Measurements from ENCODE around the gene ARSB.

ARSB gene

GRCh38 chr5:78929833-78930232, 55.3 kb downstream of the ARSB start:
- H3K4me1 ChIP-seq (ENCODE audit: control insufficient read depth, insufficient read depth, low read depth, low read length): peaks cover 9% of the 10 kb centered on the region
- H3K36me3 ChIP-seq (ENCODE audit: control insufficient read depth in 1 of 2, insufficient read depth in 2 of 2, low read depth in 1 of 2, low read length in 2 of 2): no peaks in the 10 kb centered on the region
- no peak overlapping the region for H2AFZ ChIP-seq (ENCODE audit: low read depth, low read length)
- H2BK12ac ChIP-seq (ENCODE audit: low read length in 2 of 2): no peak overlapping the region
- H2BK15ac ChIP-seq (ENCODE audit: low read depth, poor library complexity, severe bottlenecking): no peak overlapping the region
- H3K27ac ChIP-seq (ENCODE audit: low read length, poor library complexity, severe bottlenecking): no peak overlapping the region
- DNase-seq: no peak
- H2AK5ac ChIP-seq (ENCODE audit: low read length, severe bottlenecking): no peak overlapping the region
- H3K23ac ChIP-seq (ENCODE audit: low read length in 2 of 2): no peak overlapping the region
- H3K27me3 ChIP-seq (ENCODE audit: control insufficient read depth in 1 of 2, insufficient read depth in 1 of 2, low read length in 2 of 2): no peaks in the 10 kb centered on the region
- no peak overlapping the region for H3K9ac ChIP-seq (ENCODE audit: low read length)
- H2BK120ac ChIP-seq (ENCODE audit: low read depth, low read length): no peak overlapping the region
- no peak overlapping the region for H3K4me2 ChIP-seq (ENCODE audit: low read length, poor library complexity, severe bottlenecking)
- no peak overlapping the region for H4K91ac ChIP-seq (ENCODE audit: low read length)
- no peak overlapping the region for H3K14ac ChIP-seq (ENCODE audit: low read length in 2 of 2)
- 84% methylated on average over 2 of the region's 4 CpGs for WGBS
- no peaks in the 10 kb centered on the region for H3K9me3 ChIP-seq (ENCODE audit: control insufficient read depth, low read length)
- H3K18ac ChIP-seq (ENCODE audit: low read depth in 1 of 2, low read length in 2 of 2): no peak overlapping the region
- H2BK5ac ChIP-seq (ENCODE audit: low read depth, low read length, poor library complexity, severe bottlenecking): no peak overlapping the region
- no peak overlapping the region for H3K4ac ChIP-seq (ENCODE audit: low read depth in 1 of 2, low read length in 2 of 2)
- H3K79me1 ChIP-seq (replicated peaks; ENCODE audit: low read length, poor library complexity, severe bottlenecking): peaks cover 1% of the 10 kb centered on the region
- no peak overlapping the region for H3K4me3 ChIP-seq (ENCODE audit: insufficient read depth in 1 of 2, low read depth in 1 of 2, low read length in 2 of 2)
- no peak overlapping the region for H4K8ac ChIP-seq (ENCODE audit: low read length)

GRCh38 chr5:78927657-78928282, 57.3 kb downstream of the ARSB start:
- Histone ChIP-seq H3K4ac (ENCODE audit: low read depth in 1 of 2, low read length in 2 of 2) (no peak overlapping the region), H3K27ac (ENCODE audit: low read length, poor library complexity, severe bottlenecking) (peak overlapping the region; percentile 80), H3K4me1 (ENCODE audit: control insufficient read depth, insufficient read depth, low read depth, low read length) (peaks cover 9% of the 10 kb centered on the region), H3K9me3 (ENCODE audit: control insufficient read depth, low read length) (no peaks in the 10 kb centered on the region), H2BK5ac (ENCODE audit: low read depth, low read length, poor library complexity, severe bottlenecking) (no peak overlapping the region), H3K14ac (ENCODE audit: low read length in 2 of 2) (no peak overlapping the region), H3K36me3 (ENCODE audit: control insufficient read depth in 1 of 2, insufficient read depth in 2 of 2, low read depth in 1 of 2, low read length in 2 of 2) (no peaks in the 10 kb centered on the region), H2AK5ac (ENCODE audit: low read length, severe bottlenecking) (peak overlapping the region; percentile 77), H3K9ac (ENCODE audit: low read length) (no peak overlapping the region), H3K27me3 (ENCODE audit: control insufficient read depth in 1 of 2, insufficient read depth in 1 of 2, low read length in 2 of 2) (no peaks in the 10 kb centered on the region), H2BK120ac (ENCODE audit: low read depth, low read length) (no peak overlapping the region), H4K8ac (ENCODE audit: low read length) (no peak overlapping the region), H2BK15ac (ENCODE audit: low read depth, poor library complexity, severe bottlenecking) (no peak overlapping the region), H3K4me3 (ENCODE audit: insufficient read depth in 1 of 2, low read depth in 1 of 2, low read length in 2 of 2) (no peak overlapping the region), H3K23ac (ENCODE audit: low read length in 2 of 2) (no peak overlapping the region), H2BK12ac (ENCODE audit: low read length in 2 of 2) (no peak overlapping the region), H3K18ac (ENCODE audit: low read depth in 1 of 2, low read length in 2 of 2) (peak overlapping the region in 1 of 2 experiments; percentile 37), H4K91ac (ENCODE audit: low read length) (peak overlapping the region; percentile 25), H3K4me2 (ENCODE audit: low read length, poor library complexity, severe bottlenecking) (no peak overlapping the region), H2AFZ (ENCODE audit: low read depth, low read length) (no peak overlapping the region), H3K79me1 (replicated peaks; ENCODE audit: low read length, poor library complexity, severe bottlenecking) (peaks cover 3% of the 10 kb centered on the region)
- DNase-seq: peak; percentile 36
- 69% methylated on average over 3 of the region's 3 CpGs for WGBS

GRCh38 chr5:78926252-78926651, 58.9 kb downstream of the ARSB start:
- peaks cover 9% of the 10 kb centered on the region for H3K4me1 ChIP-seq (ENCODE audit: control insufficient read depth, insufficient read depth, low read depth, low read length)
- H3K36me3 ChIP-seq (ENCODE audit: control insufficient read depth in 1 of 2, insufficient read depth in 2 of 2, low read depth in 1 of 2, low read length in 2 of 2): no peaks in the 10 kb centered on the region
- peak overlapping the region; percentile 32 for H2AK5ac ChIP-seq (ENCODE audit: low read length, severe bottlenecking)
- H3K27ac ChIP-seq (ENCODE audit: low read length, poor library complexity, severe bottlenecking): no peak overlapping the region
- H3K27me3 ChIP-seq (ENCODE audit: control insufficient read depth in 1 of 2, insufficient read depth in 1 of 2, low read length in 2 of 2): no peaks in the 10 kb centered on the region
- H3K79me1 ChIP-seq (replicated peaks; ENCODE audit: low read length, poor library complexity, severe bottlenecking): peaks cover 3% of the 10 kb centered on the region
- H3K14ac ChIP-seq (ENCODE audit: low read length in 2 of 2): no peak overlapping the region
- WGBS: 84% methylated on average over 2 of the region's 2 CpGs
- no peak overlapping the region for H3K4me3 ChIP-seq (ENCODE audit: insufficient read depth in 1 of 2, low read depth in 1 of 2, low read length in 2 of 2)
- H3K9me3 ChIP-seq (ENCODE audit: control insufficient read depth, low read length): no peaks in the 10 kb centered on the region
- H2AFZ ChIP-seq (ENCODE audit: low read depth, low read length): no peak overlapping the region
- H2BK15ac ChIP-seq (ENCODE audit: low read depth, poor library complexity, severe bottlenecking): no peak overlapping the region
- no peak overlapping the region for H3K4ac ChIP-seq (ENCODE audit: low read depth in 1 of 2, low read length in 2 of 2)
- no peak overlapping the region for H2BK120ac ChIP-seq (ENCODE audit: low read depth, low read length)
- H4K8ac ChIP-seq (ENCODE audit: low read length): no peak overlapping the region
- no peak overlapping the region for H3K18ac ChIP-seq (ENCODE audit: low read depth in 1 of 2, low read length in 2 of 2)
- H2BK5ac ChIP-seq (ENCODE audit: low read depth, low read length, poor library complexity, severe bottlenecking): no peak overlapping the region
- no peak overlapping the region for H3K9ac ChIP-seq (ENCODE audit: low read length)
- H3K23ac ChIP-seq (ENCODE audit: low read length in 2 of 2): no peak overlapping the region
- no peak overlapping the region for H4K91ac ChIP-seq (ENCODE audit: low read length)
- no peak overlapping the region for H3K4me2 ChIP-seq (ENCODE audit: low read length, poor library complexity, severe bottlenecking)
- H2BK12ac ChIP-seq (ENCODE audit: low read length in 2 of 2): no peak overlapping the region
- DNase-seq: no peak

GRCh38 chr5:78925129-78925876, 59.8 kb downstream of the ARSB start:
- no peak overlapping the region for H4K91ac ChIP-seq (ENCODE audit: low read length)
- no peak overlapping the region for H3K4me2 ChIP-seq (ENCODE audit: low read length, poor library complexity, severe bottlenecking)
- H3K9me3 ChIP-seq (ENCODE audit: control insufficient read depth, low read length): no peaks in the 10 kb centered on the region
- no peak overlapping the region for H2AFZ ChIP-seq (ENCODE audit: low read depth, low read length)
- H3K79me1 ChIP-seq (replicated peaks; ENCODE audit: low read length, poor library complexity, severe bottlenecking): peaks cover 6% of the 10 kb centered on the region
- no peak overlapping the region for H3K27ac ChIP-seq (ENCODE audit: low read length, poor library complexity, severe bottlenecking)
- H2BK5ac ChIP-seq (ENCODE audit: low read depth, low read length, poor library complexity, severe bottlenecking): no peak overlapping the region
- no peak overlapping the region for H3K9ac ChIP-seq (ENCODE audit: low read length)
- no peak overlapping the region for H2AK5ac ChIP-seq (ENCODE audit: low read length, severe bottlenecking)
- H2BK15ac ChIP-seq (ENCODE audit: low read depth, poor library complexity, severe bottlenecking): no peak overlapping the region
- no peaks in the 10 kb centered on the region for H3K36me3 ChIP-seq (ENCODE audit: control insufficient read depth in 1 of 2, insufficient read depth in 2 of 2, low read depth in 1 of 2, low read length in 2 of 2)
- no peaks in the 10 kb centered on the region for H3K27me3 ChIP-seq (ENCODE audit: control insufficient read depth in 1 of 2, insufficient read depth in 1 of 2, low read length in 2 of 2)
- H3K4me1 ChIP-seq (ENCODE audit: control insufficient read depth, insufficient read depth, low read depth, low read length): peaks cover 9% of the 10 kb centered on the region
- H3K14ac ChIP-seq (ENCODE audit: low read length in 2 of 2): no peak overlapping the region
- no peak overlapping the region for H3K4me3 ChIP-seq (ENCODE audit: insufficient read depth in 1 of 2, low read depth in 1 of 2, low read length in 2 of 2)
- DNase-seq: no peak
- no peak overlapping the region for H3K4ac ChIP-seq (ENCODE audit: low read depth in 1 of 2, low read length in 2 of 2)
- H4K8ac ChIP-seq (ENCODE audit: low read length): no peak overlapping the region
- 71% methylated on average over 6 of the region's 6 CpGs for WGBS
- H3K23ac ChIP-seq (ENCODE audit: low read length in 2 of 2): no peak overlapping the region
- H3K18ac ChIP-seq (ENCODE audit: low read depth in 1 of 2, low read length in 2 of 2): no peak overlapping the region
- H2BK12ac ChIP-seq (ENCODE audit: low read length in 2 of 2): no peak overlapping the region
- H2BK120ac ChIP-seq (ENCODE audit: low read depth, low read length): no peak overlapping the region
